T-helper 9 cell (primary cell): ENCODE measurements around the gene SLC35F4.
"Not testable (repeated sequence)": the region's sequence is repeated elsewhere in the genome, so short reads cannot be mapped to it uniquely, and the experiment has no call there.

Experiments
- DNase-seq: peaks from one replicate; pipeline ENCODE4 v3.0.0-alpha.2; 2020
- total RNA-seq, 2 donors: gene quantifications; one replicate each; lab custom pipeline; 2026; lab: John Stamatoyannopoulos, UW

Gene SLC35F4
- 0 reads per million in 2 donors for total RNA-seq

GRCh38 chr14:57865403-57866198, at the start of gene SLC35F4:
TSS of gene SLC35F4 (minus strand) at chr14:57866092.
- no peak for DNase-seq

GRCh38 chr14:57909626-57910025, 43.7 kb upstream of the SLC35F4 start:
- no peak for DNase-seq

GRCh38 chr14:57903954-57904353, 38.1 kb upstream of the SLC35F4 start:
- DNase-seq, result no peak

- DNase-seq, result no peak
Measured at GRCh38 chr14:57898837-57899572, 33.1 kb upstream of the SLC35F4 start.

GRCh38 chr14:57897144-57897748, 31.4 kb upstream of the SLC35F4 start:
- no peak for DNase-seq

- DNase-seq, result no peak
Measured at GRCh38 chr14:57889245-57889644, 23.4 kb upstream of the SLC35F4 start.

GRCh38 chr14:57884175-57884574, 18.3 kb upstream of the SLC35F4 start:
- DNase-seq, result no peak

- DNase-seq, result no peak
Measured at GRCh38 chr14:57883061-57883460, 17.2 kb upstream of the SLC35F4 start.

- DNase-seq, result no peak
Measured at GRCh38 chr14:57879516-57879915, 13.6 kb upstream of the SLC35F4 start.

GRCh38 chr14:57875985-57876384, 10.1 kb upstream of the SLC35F4 start:
- DNase-seq, result no peak

GRCh38 chr14:57875296-57875695, 9.4 kb upstream of the SLC35F4 start:
- no peak for DNase-seq

- no peak for DNase-seq
Measured at GRCh38 chr14:57871459-57872080, 5.7 kb upstream of the SLC35F4 start.

GRCh38 chr14:57870686-57871457, 5.0 kb upstream of the SLC35F4 start:
- DNase-seq, result no peak

GRCh38 chr14:57869617-57870016, 3.7 kb upstream of the SLC35F4 start:
- DNase-seq, result no peak

GRCh38 chr14:57866199-57866705, 360 bp upstream of the SLC35F4 start:
- no peak for DNase-seq

GRCh38 chr14:57865066-57865402, 858 bp downstream of the SLC35F4 start:
- no peak for DNase-seq

GRCh38 chr14:57864659-57865058, 1.2 kb downstream of the SLC35F4 start:
- no peak for DNase-seq

GRCh38 chr14:57863471-57863870, 2.4 kb downstream of the SLC35F4 start:
- no peak for DNase-seq

GRCh38 chr14:57855666-57856065, 10.2 kb downstream of the SLC35F4 start:
- not testable (repeated sequence) for DNase-seq

- DNase-seq, result no peak
Measured at GRCh38 chr14:57854571-57854970, 11.3 kb downstream of the SLC35F4 start.

GRCh38 chr14:57851354-57851753, 14.5 kb downstream of the SLC35F4 start:
- DNase-seq, result no peak

GRCh38 chr14:57848786-57849185, 17.1 kb downstream of the SLC35F4 start:
- DNase-seq, result no peak
